Neuronal stem cell (in vitro differentiated cells): ENCODE data around the gene INSM2. TPM values are rescaled to one million over a fixed set of nuclear protein-coding genes. Genes with fewer than 3 reads are reported as not detected.

Experiments
- DNase-seq: peaks from one replicate; pipeline ENCODE4 v3.0.0-alpha.2; 2013; ENCODE audit warnings: low spot score
- H2AFZ ChIP-seq: one replicate; pipeline ENCODE4 v1.6.1; 2013; ENCODE audit warnings: mild to moderate bottlenecking, low read length, inconsistent platforms
- H2AK5ac ChIP-seq: 2 replicates; pipeline ENCODE4 v1.6.1; 2013; ENCODE audit warnings: low read depth, mild to moderate bottlenecking, inconsistent platforms, low read length, moderate library complexity, mixed read lengths
- H2BK120ac ChIP-seq: 2 replicates; pipeline ENCODE4 v1.6.1; 2013; ENCODE audit warnings: low read depth, mild to moderate bottlenecking, inconsistent platforms, low read length, moderate library complexity, mixed read lengths
- H2BK12ac ChIP-seq: one replicate; pipeline ENCODE4 v1.6.1; 2013; ENCODE audit warnings: low read length, inconsistent platforms
- H2BK15ac ChIP-seq: 2 replicates; pipeline ENCODE4 v1.6.1; 2013; ENCODE audit warnings: mild to moderate bottlenecking, low read length, inconsistent platforms, mixed read lengths
- H2BK5ac ChIP-seq: one replicate; pipeline ENCODE4 v1.6.1; 2013; ENCODE audit warnings: inconsistent platforms, mild to moderate bottlenecking, low read length, moderate library complexity
- H3K14ac ChIP-seq: one replicate; pipeline ENCODE4 v1.6.1; 2013; ENCODE audit warnings: low read length, inconsistent platforms
- H3K18ac ChIP-seq: 2 replicates; pipeline ENCODE4 v1.6.1; 2013; ENCODE audit warnings: low read length, inconsistent platforms
- H3K23ac ChIP-seq: 2 replicates; pipeline ENCODE4 v1.6.1; 2013; ENCODE audit warnings: low read depth, mild to moderate bottlenecking, mixed read lengths, low read length, inconsistent platforms; ENCODE audit not compliant: poor library complexity
- H3K27ac ChIP-seq: replicated peaks from 3 replicates; pipeline ENCODE4 v1.5.1; 2013; ENCODE audit warnings: low read length, inconsistent platforms
- H3K27me3 ChIP-seq, 3 experiments: 2 replicates each; pipeline ENCODE4 v1.6.1; 2013; ENCODE audit warnings: low read length in 3 of 3, mild to moderate bottlenecking in 2 of 3, inconsistent platforms in 1 of 3, low read depth in 1 of 3, mixed read lengths in 1 of 3, moderate library complexity in 1 of 3; ENCODE audit not compliant: control insufficient read depth in 3 of 3, insufficient read depth in 3 of 3
- H3K36me3 ChIP-seq, 2 donors: replicated peaks in 1 of 2; 2 replicates each; pipeline ENCODE4 v1.6.1; 2013; ENCODE audit warnings: low read length in 2 of 2; ENCODE audit not compliant: control insufficient read depth in 2 of 2, insufficient read depth in 2 of 2
- H3K4ac ChIP-seq: 2 replicates; pipeline ENCODE4 v1.6.1; 2013; ENCODE audit warnings: inconsistent platforms, mild to moderate bottlenecking, low read length, moderate library complexity
- H3K4me1 ChIP-seq, 2 donors: 1 replicate in 1 of 2; 2 replicates in 1 of 2; pipeline ENCODE4 v1.6.1; 2013; ENCODE audit warnings: low read length in 2 of 2, low read depth in 1 of 2; ENCODE audit not compliant: control insufficient read depth in 2 of 2, insufficient read depth in 1 of 2
- H3K4me2 ChIP-seq: one replicate; pipeline ENCODE4 v1.6.1; 2013; ENCODE audit warnings: mild to moderate bottlenecking, low read length, inconsistent platforms; ENCODE audit not compliant: insufficient read depth, poor library complexity, severe bottlenecking
- H3K4me3 ChIP-seq, 2 donors: 2 replicates each; pipeline ENCODE4 v1.5.1; 2013; ENCODE audit warnings: low read length in 2 of 2, mild to moderate bottlenecking in 2 of 2, inconsistent platforms in 1 of 2, moderate library complexity in 1 of 2
- H3K79me1 ChIP-seq: one replicate; pipeline ENCODE4 v1.6.1; 2013; ENCODE audit warnings: low read depth, mild to moderate bottlenecking, inconsistent platforms, low read length, moderate library complexity
- H3K9ac ChIP-seq: one replicate; pipeline ENCODE4 v1.6.1; 2013; ENCODE audit warnings: mild to moderate bottlenecking, low read depth, low read length, inconsistent platforms; ENCODE audit not compliant: poor library complexity
- H3K9me3 ChIP-seq, 2 donors: replicated peaks in 1 of 2; 2 replicates each; pipeline versions ENCODE3 to v1.6.1; 2013; ENCODE audit warnings: low read length in 2 of 2, mild to moderate bottlenecking in 2 of 2, inconsistent platforms in 1 of 2, low read depth in 1 of 2, mixed read lengths in 1 of 2, moderate library complexity in 1 of 2; ENCODE audit not compliant: control insufficient read depth in 2 of 2, insufficient read depth in 1 of 2
- H4K8ac ChIP-seq: one replicate; pipeline ENCODE4 v1.6.1; 2013; ENCODE audit warnings: low read depth, mild to moderate bottlenecking, inconsistent platforms, low read length, moderate library complexity
- H4K91ac ChIP-seq: one replicate; pipeline ENCODE4 v1.6.1; 2013; ENCODE audit warnings: low read length, low read depth, mild to moderate bottlenecking, inconsistent platforms; ENCODE audit not compliant: poor library complexity
- WGBS, 2 donors: extraction: QIAGEN DNeasy Blood & Tissue Kit; methylation state at CpG; one replicate each; pipeline ENCODE4 v1.1.7; 2013; ENCODE audit warnings: missing lambda C conversion rate in 2 of 2, mixed read lengths in 1 of 2; ENCODE audit not compliant: insufficient read length in 2 of 2, insufficient replicate concordance in 1 of 2; ENCODE audit errors: extremely low coverage in 2 of 2; 5-methylcytosine and 5-hydroxymethylcytosine counted together
- polyA plus RNA-seq, 2 experiments: library from polyadenylated mRNA; stranded (reverse); fragments of 200-250 nt; gene quantifications; one replicate each; pipeline ENCODE4 v1.2.3, GENCODE V29; 2013

The INSM2 gene
- 0.07 TPM for polyA plus RNA-seq (2013, experiment 1 of 2)
- 0.06 TPM for polyA plus RNA-seq (2013, experiment 2 of 2)

- no peak within 1 kb of the TSS for H2BK5ac ChIP-seq
- H2BK15ac ChIP-seq, result no peak within 1 kb of the TSS
- peaks cover 13 to 83% (median 44%) of the 10 kb centered on the region in 3 experiments for H3K27me3 ChIP-seq
- peak; percentile 83 for DNase-seq
- no peak within 1 kb of the TSS for H2BK120ac ChIP-seq
- H2AK5ac ChIP-seq, result no peak within 1 kb of the TSS
- H2AFZ ChIP-seq, result peak within 1 kb of the TSS; percentile 99
- no peak within 1 kb of the TSS for H3K14ac ChIP-seq
- H3K79me1 ChIP-seq, result peaks cover 2% of the 10 kb centered on the region
- H3K36me3 ChIP-seq, result no peaks in the 10 kb centered on the region
- peak within 1 kb of the TSS; percentile 85 for H3K23ac ChIP-seq
- H3K9me3 ChIP-seq, result peaks cover 0 to 3% of the 10 kb centered on the region in 2 donors
- no peak within 1 kb of the TSS for H3K27ac ChIP-seq
- H3K4me2 ChIP-seq, result peak within 1 kb of the TSS; percentile 94
- no peak within 1 kb of the TSS for H3K4ac ChIP-seq
- H3K9ac ChIP-seq, result peak within 1 kb of the TSS; percentile 60
- no peak within 1 kb of the TSS for H4K91ac ChIP-seq
- no CpG with 5 or more reads among the region's 100 CpGs for WGBS, 2 donors
- H3K18ac ChIP-seq, result peak within 1 kb of the TSS; percentile 80
- peak within 1 kb of the TSS; percentile 56 to 88 for H3K4me3 ChIP-seq
- H3K4me1 ChIP-seq, result peaks cover 7 to 12% of the 10 kb centered on the region in 2 donors
- no peak within 1 kb of the TSS for H2BK12ac ChIP-seq
- no peak within 1 kb of the TSS for H4K8ac ChIP-seq
Measured at GRCh38 chr14:35533357-35534207, at the start of gene INSM2. Gene INSM2 (plus strand): TSS chr14:35534164. CDS start chr14:35534253, 89 bp downstream.

DNA sequence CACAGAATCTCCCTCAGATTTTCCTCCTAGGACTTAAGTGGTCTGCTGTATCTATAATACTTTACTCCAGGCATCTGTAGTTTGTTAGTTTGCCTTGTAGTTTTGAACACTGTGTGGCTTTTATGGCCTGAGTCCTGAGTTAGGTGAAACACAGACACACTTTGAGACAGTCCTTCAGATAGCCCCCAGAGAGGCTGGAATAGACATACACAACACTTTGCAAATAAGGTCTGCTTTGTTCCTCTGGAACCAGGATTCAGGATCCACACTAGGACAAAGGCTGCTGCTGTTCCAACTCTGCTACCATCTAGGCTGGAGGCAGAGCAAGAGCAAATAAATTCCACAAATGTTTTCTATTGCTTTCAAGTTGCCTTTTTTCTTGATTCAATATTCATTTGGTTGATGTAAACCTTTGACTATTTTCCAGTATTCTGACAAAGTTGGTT, 41.4 kb upstream of the INSM2 start:
- H3K9me3 ChIP-seq, result no peaks in the 10 kb centered on the region
- H3K27ac ChIP-seq, result no peak overlapping the region
- H2BK15ac ChIP-seq, result no peak overlapping the region
- H3K4me2 ChIP-seq, result no peak overlapping the region
- no peak overlapping the region for H3K14ac ChIP-seq
- no peaks in the 10 kb centered on the region for H3K27me3 ChIP-seq
- no peak overlapping the region for H3K23ac ChIP-seq
- H2BK5ac ChIP-seq, result no peak overlapping the region
- no peak overlapping the region for H4K91ac ChIP-seq
- H4K8ac ChIP-seq, result no peak overlapping the region
- no peaks in the 10 kb centered on the region for H3K79me1 ChIP-seq
- H3K18ac ChIP-seq, result no peak overlapping the region
- no peak overlapping the region for H2AFZ ChIP-seq
- no peak overlapping the region for H2AK5ac ChIP-seq
- no peak overlapping the region for H3K4ac ChIP-seq
- no peak overlapping the region for H2BK12ac ChIP-seq
- H3K4me1 ChIP-seq, result no peaks in the 10 kb centered on the region
- no peak for DNase-seq
- no peak overlapping the region for H2BK120ac ChIP-seq
- H3K9ac ChIP-seq, result no peak overlapping the region
- no peak overlapping the region for H3K4me3 ChIP-seq
- no peaks in the 10 kb centered on the region for H3K36me3 ChIP-seq

DNA sequence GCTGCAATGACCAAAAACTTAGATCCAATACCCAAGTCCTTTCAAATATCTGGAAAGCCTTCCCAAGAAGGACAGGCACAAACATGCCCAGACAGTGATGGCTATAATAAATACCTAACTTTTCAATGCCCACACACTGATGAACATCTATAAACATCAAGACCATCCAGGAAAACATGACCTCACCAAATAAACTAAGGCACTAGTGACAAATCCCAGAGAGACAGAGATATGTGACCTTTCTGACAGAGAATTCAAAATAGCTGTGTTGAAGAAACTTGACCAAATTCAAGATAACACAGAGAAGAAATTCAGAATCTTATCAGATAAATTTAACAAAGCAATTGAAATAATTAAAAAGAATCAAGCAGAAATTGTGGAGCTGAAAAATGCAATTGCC, 38.7 kb upstream of the INSM2 start:
- no peak overlapping the region for H3K9ac ChIP-seq
- H4K91ac ChIP-seq, result no peak overlapping the region
- H4K8ac ChIP-seq, result no peak overlapping the region
- H3K36me3 ChIP-seq, result no peaks in the 10 kb centered on the region
- no peak overlapping the region for H3K14ac ChIP-seq
- no peaks in the 10 kb centered on the region for H3K27me3 ChIP-seq
- H3K27ac ChIP-seq, result no peak overlapping the region
- H2AK5ac ChIP-seq, result no peak overlapping the region
- no peak for DNase-seq
- H2AFZ ChIP-seq, result no peak overlapping the region
- no peak overlapping the region for H2BK120ac ChIP-seq
- no peaks in the 10 kb centered on the region for H3K79me1 ChIP-seq
- no peak overlapping the region for H3K4ac ChIP-seq
- H2BK12ac ChIP-seq, result no peak overlapping the region
- no peaks in the 10 kb centered on the region for H3K9me3 ChIP-seq
- no peaks in the 10 kb centered on the region for H3K4me1 ChIP-seq
- H3K4me3 ChIP-seq, result no peak overlapping the region
- no peak overlapping the region for H2BK5ac ChIP-seq
- H3K23ac ChIP-seq, result no peak overlapping the region
- no peak overlapping the region for H2BK15ac ChIP-seq
- H3K4me2 ChIP-seq, result no peak overlapping the region
- no peak overlapping the region for H3K18ac ChIP-seq

- Histone ChIP-seq H3K4ac (no peak overlapping the region), H3K23ac (no peak overlapping the region), H2BK5ac (no peak overlapping the region), H2BK120ac (no peak overlapping the region), H3K14ac (no peak overlapping the region), H3K27ac (no peak overlapping the region), H3K4me2 (no peak overlapping the region), H4K91ac (no peak overlapping the region), H3K4me3 (no peak overlapping the region), H2AFZ (no peak overlapping the region), H3K9ac (no peak overlapping the region), H2BK12ac (no peak overlapping the region), H3K4me1 (no peaks in the 10 kb centered on the region), H3K18ac (no peak overlapping the region), H4K8ac (no peak overlapping the region), H2BK15ac (no peak overlapping the region), H3K9me3 (no peaks in the 10 kb centered on the region), H3K79me1 (no peaks in the 10 kb centered on the region), H3K27me3 (peaks cover 0 to 7% (median 0%) of the 10 kb centered on the region in 3 experiments), H3K36me3 (no peaks in the 10 kb centered on the region), H2AK5ac (no peak overlapping the region)
- no CpG with 5 or more reads among the region's 2 CpGs for WGBS, 2 donors
- DNase-seq, result no peak
Measured at GRCh38 chr14:35499180-35499579, 34.8 kb upstream of the INSM2 start.
